WI38 (cell line): Measurements from ENCODE around the gene GOLGA2.

Source experiments
- H3K4me3 ChIP-seq: 2 replicates; pipeline ENCODE4 v1.5.1; 2011; ENCODE audit warnings: low read depth, mild to moderate bottlenecking, control low read depth, low read length
- CTCF ChIP-seq: IDR thresholded peaks from 2 replicates; pipeline ENCODE4 v1.5.1; 2012; ENCODE audit warnings: low read depth, mild to moderate bottlenecking, control low read depth, low read length

Gene GOLGA2

DNA sequence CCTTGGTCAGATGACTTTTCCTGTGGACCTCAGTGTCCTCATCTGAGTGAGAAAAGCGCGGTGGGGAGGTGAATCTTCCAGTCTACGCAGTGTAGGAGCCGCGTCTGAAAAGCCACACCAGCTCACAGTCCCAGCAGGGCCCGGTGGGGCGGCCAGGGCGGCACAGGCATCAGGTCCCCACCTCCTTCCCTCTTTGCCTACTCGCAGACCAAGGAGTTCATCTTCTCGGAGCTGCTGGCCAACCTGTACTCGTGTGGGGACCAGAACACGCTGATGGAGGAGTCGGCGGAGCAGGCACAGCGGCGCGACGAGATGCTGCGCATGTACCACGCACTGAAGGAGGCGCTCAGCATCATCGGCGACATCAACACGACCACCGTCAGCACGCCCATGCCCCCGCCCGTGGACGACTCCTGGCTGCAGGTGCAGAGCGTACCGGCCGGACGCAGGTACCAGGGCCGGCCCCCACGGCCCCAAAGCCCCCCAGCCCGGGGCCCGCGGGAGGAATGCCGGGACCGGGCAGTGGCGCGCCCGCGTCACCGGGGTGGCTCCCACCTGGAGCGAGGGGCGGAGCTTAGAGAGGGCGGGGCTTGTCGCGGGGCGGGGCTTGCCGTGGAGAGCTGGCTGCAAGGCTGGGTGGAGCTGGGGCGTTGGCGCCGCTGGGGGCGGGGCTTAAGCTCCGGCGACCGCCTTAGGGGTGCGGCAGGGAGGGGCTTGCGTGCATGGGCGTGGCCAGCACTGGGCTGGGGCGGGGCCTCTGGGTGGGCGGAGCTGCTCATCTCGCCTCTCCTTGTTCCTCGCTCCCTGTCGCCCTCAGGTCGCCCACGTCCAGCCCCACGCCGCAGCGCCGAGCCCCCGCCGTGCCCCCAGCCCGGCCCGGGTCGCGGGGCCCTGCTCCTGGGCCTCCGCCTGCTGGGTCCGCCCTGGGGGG is 25.6 kb downstream of the GOLGA2 start:
- no peak for TF ChIP-seq CTCF
- no peak overlapping the region for H3K4me3 ChIP-seq

DNA sequence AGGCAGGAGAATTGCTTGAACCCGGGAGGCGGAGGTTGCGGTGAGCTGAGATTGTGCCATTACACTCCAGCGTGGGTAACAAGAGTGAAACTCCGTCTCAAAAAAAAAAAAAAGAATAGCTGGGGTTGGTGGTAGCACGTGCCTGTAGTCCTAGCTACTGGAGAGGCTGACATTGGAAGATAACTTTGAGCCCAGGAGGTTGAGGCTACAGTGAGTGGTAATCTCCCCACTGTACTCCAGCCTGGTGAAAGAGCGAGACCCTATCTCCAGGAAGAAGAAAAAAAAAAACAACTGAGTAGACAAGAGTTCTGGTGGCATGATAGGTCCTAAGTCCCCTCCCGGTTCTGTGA is 26.3 kb downstream of the GOLGA2 start:
- no peak for TF ChIP-seq CTCF
- H3K4me3 ChIP-seq = no peak overlapping the region

GRCh38 chr9:128247226-128247803 is 28.5 kb downstream of the GOLGA2 start:
- H3K4me3 ChIP-seq = no peak overlapping the region
- no peak for TF ChIP-seq CTCF

- TF ChIP-seq CTCF = no peak
- H3K4me3 ChIP-seq = no peak overlapping the region
Measured at GRCh38 chr9:128246471-128246870, 29.3 kb downstream of the GOLGA2 start.

DNA sequence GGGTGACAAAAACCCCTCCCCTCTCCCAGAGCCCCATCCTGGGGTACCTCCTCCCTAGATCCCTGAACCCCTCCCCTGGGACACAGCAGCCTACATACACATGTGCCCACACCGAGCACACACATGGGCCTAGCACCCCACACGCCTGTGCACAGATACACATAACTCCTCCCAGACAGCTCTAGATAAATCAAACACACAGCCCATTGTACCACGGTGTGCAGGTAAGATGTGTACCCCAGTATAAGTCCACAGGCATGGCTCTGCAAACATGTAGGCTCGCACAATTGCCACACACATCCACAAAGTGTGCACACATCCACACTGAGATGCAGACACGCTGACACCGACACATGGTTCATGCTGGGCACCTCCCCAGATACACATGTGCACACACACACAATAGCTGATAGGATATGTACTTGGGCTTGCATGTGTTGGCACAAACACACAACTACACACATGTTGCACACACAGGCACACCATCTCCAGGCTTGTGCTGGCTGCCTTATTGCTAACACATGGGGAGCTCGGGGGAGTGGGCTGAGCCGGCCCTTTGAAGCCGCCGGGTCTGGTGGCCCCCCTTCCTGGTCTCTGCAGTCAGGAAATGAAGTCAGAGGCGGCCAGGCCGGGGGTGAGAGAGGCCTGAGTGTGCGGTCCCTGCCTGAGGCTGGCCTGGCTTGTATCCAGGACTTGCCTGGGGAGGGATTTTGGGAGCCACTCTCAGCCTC is 30.2 kb downstream of the GOLGA2 start:
- TF ChIP-seq CTCF = no peak
- no peak overlapping the region for H3K4me3 ChIP-seq

DNA sequence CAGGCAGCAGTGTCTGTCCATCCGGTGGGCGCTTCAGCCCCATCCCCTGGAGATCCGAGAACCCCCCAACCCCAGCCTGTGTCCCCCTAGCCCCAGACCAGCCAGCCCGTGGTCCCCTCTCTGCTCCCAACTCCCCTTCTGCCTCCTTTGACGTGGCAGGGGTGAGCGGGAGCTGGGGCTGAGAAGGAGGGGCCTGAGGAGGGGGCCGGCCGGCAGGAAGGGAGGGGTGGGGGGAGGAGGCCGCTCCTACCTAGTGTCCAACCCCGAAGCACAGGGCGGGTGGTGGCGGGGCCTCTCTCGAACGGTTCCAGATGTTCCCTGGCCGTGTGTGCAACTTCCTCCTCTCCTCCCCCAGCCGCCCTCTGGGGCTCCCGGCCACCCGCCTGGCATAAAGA is 31.0 kb downstream of the GOLGA2 start:
- peak overlapping the region; percentile 57 for H3K4me3 ChIP-seq
- TF ChIP-seq CTCF = no peak
